Activated naive CD8-positive, alpha-beta T cell (primary cell): Measurements from ENCODE around the gene RLF.
A peak's percentile ranks its signal among the peaks of the same experiment; 100 is the strongest.

Experiments used
- H3K27ac Mint-ChIP-seq: one replicate; pipeline ENCODE4 v1.8.0; 2021; ENCODE audit warnings: mixed read lengths
- H3K27me3 Mint-ChIP-seq: one replicate; pipeline ENCODE4 v1.8.0; 2021; ENCODE audit warnings: mixed read lengths
- H3K36me3 Mint-ChIP-seq: one replicate; pipeline ENCODE4 v1.8.0; 2021; ENCODE audit warnings: mixed read lengths
- H3K4me1 Mint-ChIP-seq: one replicate; pipeline ENCODE4 v1.8.0; 2021; ENCODE audit warnings: low read depth, mixed read lengths
- H3K4me3 Mint-ChIP-seq: one replicate; pipeline ENCODE4 v1.8.0; 2021; ENCODE audit warnings: mild to moderate bottlenecking, mixed read lengths
- H3K9me3 Mint-ChIP-seq: one replicate; pipeline ENCODE4 v1.8.0; 2021; ENCODE audit warnings: low read depth, mixed read lengths

The RLF gene

DNA sequence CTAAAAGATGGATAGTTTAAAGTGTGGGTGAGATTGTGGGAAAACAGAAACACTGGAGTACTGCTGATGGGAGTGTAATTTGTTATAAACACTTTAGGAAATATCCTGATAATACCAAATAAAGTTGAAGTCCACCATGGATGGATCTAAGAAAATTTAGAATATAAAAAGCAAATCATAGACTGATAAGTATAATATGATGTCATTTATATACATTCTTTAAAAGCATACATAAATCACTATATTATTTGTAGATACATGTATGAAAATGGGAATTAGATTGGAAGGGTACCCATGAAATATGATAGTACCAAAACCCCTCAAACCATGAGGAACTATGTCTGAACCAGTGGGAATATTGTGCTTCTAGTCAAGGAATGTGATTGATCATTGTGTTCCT is 104.7 kb downstream of the RLF start:
- Mint-ChIP-seq H3K27ac (no peak overlapping the region), H3K27me3 (no peaks in the 10 kb centered on the region), H3K9me3 (no peaks in the 10 kb centered on the region), H3K4me1 (peaks cover 55% of the 10 kb centered on the region), H3K4me3 (no peak overlapping the region), H3K36me3 (peaks cover 24% of the 10 kb centered on the region)

DNA sequence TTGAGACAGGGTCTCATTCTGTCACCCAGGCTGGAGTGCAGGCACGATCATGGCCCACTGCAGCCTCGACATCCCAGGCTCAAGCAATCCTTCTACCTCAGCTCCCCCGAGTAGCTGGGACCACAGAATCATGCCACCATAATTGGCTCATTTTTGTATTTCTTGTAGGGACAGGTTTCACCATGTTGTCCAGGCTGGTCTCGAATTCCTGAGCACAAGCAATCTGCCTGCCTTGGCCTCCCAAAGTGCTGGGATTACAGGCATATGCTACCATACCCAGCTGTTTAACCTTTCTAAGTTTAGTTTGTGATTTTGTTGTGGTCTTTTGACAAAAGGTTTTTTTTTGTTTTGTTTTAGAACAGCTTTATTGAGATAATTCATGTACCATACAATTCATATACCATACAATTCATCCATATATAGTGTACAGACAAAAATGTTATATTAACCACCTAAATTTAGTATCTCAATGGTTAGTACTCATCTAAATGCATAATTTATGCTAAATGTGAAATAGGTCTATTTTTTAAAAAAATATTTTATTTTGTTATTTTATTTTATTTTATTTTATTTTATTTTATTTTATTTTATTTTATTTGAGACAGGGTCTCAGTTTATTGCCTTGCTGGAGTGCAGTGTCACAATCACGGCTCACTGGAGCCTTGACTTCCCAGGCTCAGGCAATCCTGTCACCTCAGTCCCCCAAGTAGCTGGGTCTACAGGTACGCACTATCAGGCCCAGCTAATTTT is 105.8 kb downstream of the RLF start:
- Mint-ChIP-seq H3K27ac (no peak overlapping the region), H3K9me3 (no peaks in the 10 kb centered on the region), H3K4me3 (no peak overlapping the region), H3K27me3 (no peaks in the 10 kb centered on the region), H3K36me3 (peaks cover 24% of the 10 kb centered on the region), H3K4me1 (peaks cover 50% of the 10 kb centered on the region)

DNA sequence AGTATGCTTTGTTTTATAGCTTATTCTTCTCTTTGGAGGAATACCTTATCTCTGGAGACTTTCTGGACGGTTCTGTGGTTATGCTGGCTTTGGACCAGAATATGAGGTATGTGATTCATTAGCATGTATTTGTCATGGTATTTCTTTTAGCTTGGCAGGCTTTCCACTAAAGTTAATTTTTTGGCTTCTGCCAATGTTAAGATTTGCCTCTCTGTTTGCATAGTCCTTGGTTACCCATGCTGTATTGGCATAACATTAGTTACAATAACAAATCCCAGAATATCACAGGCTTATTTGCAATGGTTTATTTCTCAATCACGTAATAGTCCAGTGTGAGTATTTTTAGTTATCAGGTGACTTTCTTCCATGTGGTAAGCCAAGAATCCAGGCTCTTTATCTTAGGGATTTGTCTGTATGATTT is 106.6 kb downstream of the RLF start:
- H3K4me1 Mint-ChIP-seq, result peaks cover 44% of the 10 kb centered on the region

DNA sequence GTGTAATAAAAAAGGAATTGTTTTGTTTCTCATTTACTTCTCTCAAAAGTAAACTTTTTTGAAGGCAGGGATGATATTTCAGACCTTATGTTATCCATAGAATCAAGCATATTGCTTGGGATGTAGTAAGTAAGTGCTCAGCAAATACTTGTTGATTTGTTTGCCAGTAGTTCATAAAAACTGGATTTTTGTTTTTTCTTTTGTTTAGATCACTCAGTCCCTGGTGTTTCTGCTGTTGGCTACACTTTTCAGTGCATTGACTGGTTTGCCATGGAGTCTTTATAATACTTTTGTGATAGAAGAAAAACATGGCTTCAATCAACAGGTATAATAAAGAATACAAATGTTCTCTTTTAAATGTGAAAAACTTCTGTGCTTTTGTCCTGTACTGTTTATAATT is 107.0 kb downstream of the RLF start:
- no peaks in the 10 kb centered on the region for H3K9me3 Mint-ChIP-seq
- H3K27me3 Mint-ChIP-seq, result no peaks in the 10 kb centered on the region
- H3K4me1 Mint-ChIP-seq, result peaks cover 39% of the 10 kb centered on the region
- H3K36me3 Mint-ChIP-seq, result peaks cover 18% of the 10 kb centered on the region
- no peak overlapping the region for H3K27ac Mint-ChIP-seq
- no peak overlapping the region for H3K4me3 Mint-ChIP-seq

More for the DNA sequence above, 106.6 kb downstream of the RLF start:
- H3K27me3 Mint-ChIP-seq, result no peaks in the 10 kb centered on the region
- H3K36me3 Mint-ChIP-seq, result peaks cover 19% of the 10 kb centered on the region
- no peak overlapping the region for H3K4me3 Mint-ChIP-seq
- no peaks in the 10 kb centered on the region for H3K9me3 Mint-ChIP-seq
- no peak overlapping the region for H3K27ac Mint-ChIP-seq

- peaks cover 19% of the 10 kb centered on the region for H3K36me3 Mint-ChIP-seq
- H3K4me3 Mint-ChIP-seq, result no peak overlapping the region
- peaks cover 22% of the 10 kb centered on the region for H3K4me1 Mint-ChIP-seq
- peak overlapping the region; percentile 79 for H3K27ac Mint-ChIP-seq
- no peaks in the 10 kb centered on the region for H3K27me3 Mint-ChIP-seq
- H3K9me3 Mint-ChIP-seq, result no peaks in the 10 kb centered on the region
Observed at GRCh38 chr1:40270152-40270834, 109.1 kb downstream of the RLF start.

DNA sequence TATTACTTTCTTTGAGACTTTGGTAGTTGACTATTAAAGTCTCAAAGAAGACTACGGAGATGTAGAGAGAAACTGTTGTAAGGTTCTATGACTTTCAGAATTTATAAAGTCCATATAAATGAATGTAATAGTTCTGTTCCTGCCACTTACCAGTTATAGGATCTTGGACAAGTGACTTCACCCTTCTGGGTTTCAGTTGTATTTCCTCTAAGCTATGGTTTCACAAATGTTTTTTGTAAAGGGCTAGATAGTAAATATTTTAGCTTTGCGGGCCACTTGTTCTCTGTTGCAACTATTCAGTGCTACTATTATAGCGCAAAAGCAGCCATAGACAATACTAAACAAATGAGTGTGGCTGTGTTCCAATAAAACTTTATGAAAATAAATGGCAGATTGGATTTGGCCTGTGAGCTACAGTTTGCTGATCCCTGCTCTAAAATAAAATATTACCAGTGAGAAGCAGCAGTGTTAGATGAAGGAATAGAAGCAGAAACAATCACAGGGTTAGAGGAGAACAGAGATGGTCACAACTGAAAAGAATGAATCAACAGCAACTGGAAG is 111.5 kb downstream of the RLF start:
- Mint-ChIP-seq H3K4me3 (no peak overlapping the region), H3K27ac (no peak overlapping the region), H3K4me1 (peaks cover 11% of the 10 kb centered on the region), H3K27me3 (no peaks in the 10 kb centered on the region), H3K9me3 (no peaks in the 10 kb centered on the region), H3K36me3 (peaks cover 16% of the 10 kb centered on the region)

DNA sequence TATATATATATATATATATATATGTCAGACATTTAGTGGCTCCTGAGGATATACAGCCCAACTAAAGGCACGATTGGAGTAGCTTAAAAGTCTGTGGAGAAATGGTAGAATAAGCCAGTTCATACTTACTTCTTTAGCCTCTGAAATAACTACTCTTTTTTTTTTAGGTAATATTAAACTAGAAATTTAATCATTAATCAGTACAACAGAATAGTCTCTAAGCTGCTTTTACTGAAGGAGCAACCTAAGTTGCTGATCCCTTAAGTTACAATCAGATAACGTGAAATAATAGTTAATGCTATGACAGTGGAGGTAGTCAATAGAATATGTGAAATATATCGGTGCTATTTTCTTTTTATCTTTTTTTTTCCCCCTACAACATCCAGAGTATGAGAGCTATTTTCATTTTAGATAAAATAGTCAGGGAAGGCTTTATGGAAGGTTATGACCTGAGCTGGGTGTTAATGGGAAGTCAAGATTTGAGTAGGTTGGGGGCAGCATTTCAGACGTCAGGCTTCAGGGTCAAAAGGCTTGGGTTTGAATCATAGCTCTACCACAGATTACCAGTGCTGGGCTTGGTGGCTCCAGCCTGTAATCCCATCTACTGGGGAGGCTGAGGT is 112.5 kb downstream of the RLF start:
- Mint-ChIP-seq H3K27ac (no peak overlapping the region), H3K4me3 (no peak overlapping the region), H3K9me3 (no peaks in the 10 kb centered on the region), H3K36me3 (peaks cover 15% of the 10 kb centered on the region), H3K4me1 (peaks cover 11% of the 10 kb centered on the region), H3K27me3 (no peaks in the 10 kb centered on the region)

DNA sequence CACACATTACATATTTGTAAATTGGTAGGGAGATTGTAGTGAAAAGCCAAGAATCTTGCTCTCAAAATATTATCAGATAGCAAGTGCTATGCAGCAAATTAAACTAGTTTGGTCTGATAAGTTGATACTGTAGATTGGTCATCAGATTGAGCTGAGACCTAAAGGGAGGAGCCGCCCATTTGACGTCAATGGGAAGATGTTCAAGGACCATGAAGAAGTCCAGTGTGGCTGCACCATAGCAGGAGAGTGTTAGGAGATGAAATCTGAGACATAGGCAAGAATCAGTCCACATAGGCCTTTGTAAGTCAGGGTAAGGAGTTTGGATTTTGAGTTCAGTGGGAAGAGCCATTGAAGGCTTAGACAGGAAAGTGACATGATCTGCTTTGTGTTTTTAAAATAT is 113.1 kb downstream of the RLF start:
- no peaks in the 10 kb centered on the region for H3K9me3 Mint-ChIP-seq
- H3K36me3 Mint-ChIP-seq, result peaks cover 15% of the 10 kb centered on the region
- peaks cover 11% of the 10 kb centered on the region for H3K4me1 Mint-ChIP-seq
- H3K27ac Mint-ChIP-seq, result peak overlapping the region; percentile 18
- H3K4me3 Mint-ChIP-seq, result no peak overlapping the region
- no peaks in the 10 kb centered on the region for H3K27me3 Mint-ChIP-seq

- Mint-ChIP-seq H3K9me3 (no peaks in the 10 kb centered on the region), H3K27ac (peak overlapping the region; percentile 8), H3K36me3 (peaks cover 5% of the 10 kb centered on the region), H3K27me3 (no peaks in the 10 kb centered on the region), H3K4me1 (no peaks in the 10 kb centered on the region), H3K4me3 (no peak overlapping the region)
Observed at GRCh38 chr1:40276122-40276521, 114.9 kb downstream of the RLF start.

DNA sequence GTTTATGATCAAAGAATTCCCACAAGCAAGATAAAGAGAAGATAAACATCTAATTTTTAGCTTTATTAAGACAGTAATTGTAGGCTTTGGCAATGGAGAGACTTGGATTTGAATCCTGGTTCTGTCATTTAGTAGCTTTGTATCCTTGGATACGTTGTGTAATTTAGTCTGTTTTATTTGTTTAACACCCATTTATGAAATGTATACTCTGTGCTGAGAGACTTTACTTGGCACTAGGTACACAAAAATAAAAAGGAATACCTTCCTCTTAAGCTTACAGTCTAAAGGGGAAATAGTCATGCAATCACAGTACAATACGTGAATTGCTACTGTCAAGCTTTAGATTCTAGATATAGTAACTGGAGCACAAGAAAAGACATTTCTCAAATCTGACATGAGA is 120.7 kb downstream of the RLF start:
- H3K9me3 Mint-ChIP-seq, result no peaks in the 10 kb centered on the region
- no peaks in the 10 kb centered on the region for H3K27me3 Mint-ChIP-seq
- peaks cover 4% of the 10 kb centered on the region for H3K36me3 Mint-ChIP-seq
- H3K27ac Mint-ChIP-seq, result no peak overlapping the region
- H3K4me1 Mint-ChIP-seq, result peaks cover 2% of the 10 kb centered on the region
- no peak overlapping the region for H3K4me3 Mint-ChIP-seq
